ENCODE measurements around the gene HCN4. TPM values are rescaled to one million over a fixed set of nuclear protein-coding genes. Genes with fewer than 3 reads are reported as not detected.

HCN4 gene
- total RNA-seq, 3 donors from 2014 or later (not counting 1 experiment from before 2014, with no cell fraction given), result not detected

DNA sequence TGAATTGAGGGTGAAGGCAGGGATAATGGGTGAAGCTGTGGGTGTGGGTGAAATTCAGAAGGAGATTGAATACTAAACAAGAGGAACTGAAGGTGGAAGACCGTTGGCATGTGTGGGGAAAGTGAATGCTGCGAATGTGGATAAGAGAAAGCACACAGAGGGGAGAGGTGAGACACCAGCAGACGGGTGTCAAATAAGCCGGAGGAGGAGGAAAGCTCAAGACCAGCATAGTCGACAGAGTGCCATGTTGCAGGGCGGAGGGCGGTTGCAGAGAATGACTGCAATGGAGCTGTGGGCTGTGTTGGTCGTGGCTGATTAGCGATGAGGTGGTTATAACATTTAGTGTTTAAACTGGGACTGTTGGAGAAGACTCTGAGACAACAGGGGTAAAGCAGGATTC lies 16.4 kb upstream of the HCN4 start:
- H3K36me3 ChIP-seq (ENCODE audit: control insufficient read depth, insufficient read depth, low read length), result no peaks in the 10 kb centered on the region
- peaks cover 5% of the 10 kb centered on the region for H3K9me3 ChIP-seq (ENCODE audit: control insufficient read depth, insufficient read depth, low read length)
- Mint-ChIP-seq H3K4me1 (no peaks in the 10 kb centered on the region), H3K9me3 (peaks cover 6 to 12% of the 10 kb centered on the region in 2 donors), H3K27ac (no peak overlapping the region), H3K36me3 (no peaks in the 10 kb centered on the region), H3K27me3 (ENCODE audit: low read depth in 2 of 2) (peaks cover 21 to 23% of the 10 kb centered on the region in 2 donors), H3K4me3 (no peak overlapping the region)
- H3K27ac ChIP-seq (ENCODE audit: low read length), result no peak overlapping the region
- no peaks in the 10 kb centered on the region for H3K4me1 ChIP-seq (ENCODE audit: control insufficient read depth, insufficient read depth, low read length)
- H3K27me3 ChIP-seq (ENCODE audit: control insufficient read depth, insufficient read depth, low read length), result no peaks in the 10 kb centered on the region
- 85% methylated on average over 9 of the region's 9 CpGs for WGBS (ENCODE audit: insufficient coverage)
- intact Hi-C loops (cut with micrococcal nuclease), result no loop called here
- no peak overlapping the region for H3K4me3 ChIP-seq (ENCODE audit: low read length)
- ATAC-seq (no peak), DNase-seq (no peak)
- TF ChIP-seq, protein P1, sequence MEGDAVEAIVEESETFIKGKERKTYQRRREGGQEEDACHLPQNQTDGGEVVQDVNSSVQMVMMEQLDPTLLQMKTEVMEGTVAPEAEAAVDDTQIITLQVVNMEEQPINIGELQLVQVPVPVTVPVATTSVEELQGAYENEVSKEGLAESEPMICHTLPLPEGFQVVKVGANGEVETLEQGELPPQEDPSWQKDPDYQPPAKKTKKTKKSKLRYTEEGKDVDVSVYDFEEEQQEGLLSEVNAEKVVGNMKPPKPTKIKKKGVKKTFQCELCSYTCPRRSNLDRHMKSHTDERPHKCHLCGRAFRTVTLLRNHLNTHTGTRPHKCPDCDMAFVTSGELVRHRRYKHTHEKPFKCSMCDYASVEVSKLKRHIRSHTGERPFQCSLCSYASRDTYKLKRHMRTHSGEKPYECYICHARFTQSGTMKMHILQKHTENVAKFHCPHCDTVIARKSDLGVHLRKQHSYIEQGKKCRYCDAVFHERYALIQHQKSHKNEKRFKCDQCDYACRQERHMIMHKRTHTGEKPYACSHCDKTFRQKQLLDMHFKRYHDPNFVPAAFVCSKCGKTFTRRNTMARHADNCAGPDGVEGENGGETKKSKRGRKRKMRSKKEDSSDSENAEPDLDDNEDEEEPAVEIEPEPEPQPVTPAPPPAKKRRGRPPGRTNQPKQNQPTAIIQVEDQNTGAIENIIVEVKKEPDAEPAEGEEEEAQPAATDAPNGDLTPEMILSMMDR (IDR thresholded peaks at IDR 0.05), result no peak

DNA sequence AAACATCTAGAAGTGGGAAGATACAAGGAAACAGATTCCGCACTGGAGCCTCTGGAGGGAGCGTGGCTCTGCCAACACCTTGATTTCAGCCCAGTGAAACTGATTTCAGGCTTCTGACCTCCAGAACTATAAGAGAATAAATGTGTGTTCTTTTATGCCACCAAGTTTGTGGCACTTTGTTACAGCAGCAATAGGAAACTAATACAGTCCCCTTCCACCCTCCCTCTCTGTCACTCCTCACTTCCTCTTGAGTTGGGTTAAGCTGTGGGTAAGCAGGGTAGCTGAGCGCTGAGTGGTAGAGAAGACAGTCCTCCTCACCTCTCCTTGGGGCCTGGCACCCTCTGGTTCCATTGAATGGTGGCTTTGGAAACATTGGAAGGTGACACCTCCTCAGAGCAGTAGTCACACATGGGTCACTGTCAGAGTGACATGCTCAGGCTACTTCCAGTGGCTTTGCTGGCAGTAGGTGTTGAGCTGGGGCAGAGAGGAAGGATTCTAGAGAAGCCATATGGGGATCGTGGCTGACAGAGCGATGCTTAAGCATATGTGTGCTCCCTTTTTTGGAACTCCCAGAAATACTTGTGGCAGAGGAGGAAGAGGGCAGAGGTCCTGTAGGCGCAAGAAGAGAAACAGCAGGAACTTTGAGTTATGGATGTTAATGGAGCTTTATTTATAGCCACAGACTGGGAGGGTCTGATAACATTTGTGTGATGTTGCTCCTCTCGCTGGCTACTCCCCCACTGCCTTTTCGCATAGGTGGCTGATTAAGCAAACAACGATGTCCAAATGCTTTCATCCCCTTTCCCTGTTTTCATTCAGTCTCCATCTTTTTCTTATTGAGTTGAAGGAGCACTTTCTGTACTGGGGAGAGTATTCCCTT lies 14.8 kb upstream of the HCN4 start:
- Histone ChIP-seq H3K4me3 (ENCODE audit: low read length) (no peak overlapping the region), H3K27ac (ENCODE audit: low read length) (no peak overlapping the region), H3K36me3 (ENCODE audit: control insufficient read depth, insufficient read depth, low read length) (no peaks in the 10 kb centered on the region), H3K4me1 (ENCODE audit: control insufficient read depth, insufficient read depth, low read length) (no peaks in the 10 kb centered on the region), H3K27me3 (ENCODE audit: control insufficient read depth, insufficient read depth, low read length) (no peaks in the 10 kb centered on the region), H3K9me3 (ENCODE audit: control insufficient read depth, insufficient read depth, low read length) (peaks cover 5% of the 10 kb centered on the region)
- Mint-ChIP-seq H3K27me3 (ENCODE audit: low read depth in 2 of 2) (peaks cover 26 to 30% of the 10 kb centered on the region in 2 donors), H3K4me3 (no peak overlapping the region), H3K4me1 (no peaks in the 10 kb centered on the region), H3K36me3 (no peaks in the 10 kb centered on the region), H3K27ac (no peak overlapping the region), H3K9me3 (peaks cover 6 to 12% of the 10 kb centered on the region in 2 donors)
- ATAC-seq, result no peak
- DNase-seq, result no peak
- TF ChIP-seq, protein P1 (IDR thresholded peaks at IDR 0.05), result no peak
- WGBS (ENCODE audit: insufficient coverage), result 82% methylated on average over 7 of the region's 9 CpGs
- intact Hi-C loops (cut with micrococcal nuclease), result no loop called here

DNA sequence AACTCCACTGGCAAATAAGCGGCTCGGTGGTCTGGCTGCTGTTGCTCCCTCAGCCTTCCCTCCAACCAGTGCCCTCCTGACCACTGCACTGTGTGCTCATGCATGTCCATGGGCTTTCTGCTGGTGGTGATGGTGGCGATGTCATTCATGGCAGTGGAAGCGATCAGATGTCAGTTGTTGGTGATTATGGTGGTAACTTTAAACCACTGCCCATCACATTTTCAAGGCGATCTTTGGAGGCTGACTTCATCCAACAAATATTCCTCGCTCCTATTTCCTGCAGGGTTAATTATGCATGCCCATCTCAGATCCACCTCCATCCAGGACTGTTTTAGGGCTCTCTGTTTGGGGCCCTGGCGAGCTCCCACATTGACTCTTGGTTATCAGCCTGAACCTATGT lies 13.4 kb upstream of the HCN4 start:
- intact Hi-C loops (cut with micrococcal nuclease), result no loop called here
- Histone ChIP-seq H3K9me3 (ENCODE audit: control insufficient read depth, insufficient read depth, low read length) (peaks cover 5% of the 10 kb centered on the region), H3K27me3 (ENCODE audit: control insufficient read depth, insufficient read depth, low read length) (no peaks in the 10 kb centered on the region), H3K4me3 (ENCODE audit: low read length) (no peak overlapping the region), H3K4me1 (ENCODE audit: control insufficient read depth, insufficient read depth, low read length) (no peaks in the 10 kb centered on the region), H3K27ac (ENCODE audit: low read length) (no peak overlapping the region), H3K36me3 (ENCODE audit: control insufficient read depth, insufficient read depth, low read length) (no peaks in the 10 kb centered on the region)
- Mint-ChIP-seq H3K36me3 (no peaks in the 10 kb centered on the region), H3K9me3 (peaks cover 6 to 12% of the 10 kb centered on the region in 2 donors), H3K27me3 (ENCODE audit: low read depth in 2 of 2) (peaks cover 26 to 30% of the 10 kb centered on the region in 2 donors), H3K4me1 (no peaks in the 10 kb centered on the region), H3K27ac (no peak overlapping the region), H3K4me3 (no peak overlapping the region)
- ATAC-seq, result no peak
- 90% methylated on average over 7 of the region's 7 CpGs for WGBS (ENCODE audit: insufficient coverage)
- no peak for DNase-seq
- TF ChIP-seq, protein P1 (IDR thresholded peaks at IDR 0.05), result no peak

Data from natural killer cell (primary cell).